Mesendoderm (in vitro differentiated cells): Measurements from ENCODE around the gene ZBTB2.
A peak's percentile ranks its signal among the peaks of the same experiment; 100 is the strongest.

ENCODE experiments used
- DNase-seq: peaks from one replicate; pipeline ENCODE4 v3.0.0; 2013
- H2AK5ac ChIP-seq: 2 replicates; pipeline ENCODE4 v1.6.1; 2013; ENCODE audit warnings: low read length, inconsistent platforms
- H2BK120ac ChIP-seq: 2 replicates; pipeline ENCODE4 v1.6.1; 2013; ENCODE audit warnings: low read depth, mild to moderate bottlenecking, low read length, moderate library complexity, mixed read lengths
- H2BK15ac ChIP-seq: replicated peaks from 2 replicates; pipeline ENCODE4 v1.6.1; 2013; ENCODE audit warnings: low read depth, mild to moderate bottlenecking, moderate library complexity
- H2BK5ac ChIP-seq: 2 replicates; pipeline ENCODE4 v1.6.1; 2013; ENCODE audit warnings: low read length, inconsistent platforms
- H3K18ac ChIP-seq: 2 replicates; pipeline ENCODE4 v1.6.1; 2013; ENCODE audit warnings: mild to moderate bottlenecking, low read length, mixed read lengths
- H3K23ac ChIP-seq: one replicate; pipeline ENCODE4 v1.6.1; 2013; ENCODE audit warnings: low read length
- H3K27ac ChIP-seq: 2 replicates; pipeline ENCODE4 v1.5.1; 2013; ENCODE audit warnings: low read depth, mild to moderate bottlenecking, inconsistent platforms, low read length, moderate library complexity
- H3K27me3 ChIP-seq: 2 replicates; pipeline ENCODE4 v1.6.1; 2013; ENCODE audit warnings: low read length, control low read depth, mild to moderate bottlenecking, inconsistent platforms; ENCODE audit not compliant: insufficient read depth, poor library complexity
- H3K36me3 ChIP-seq: 2 replicates; pipeline ENCODE4 v1.6.1; 2013; ENCODE audit warnings: low read length, inconsistent platforms; ENCODE audit not compliant: control insufficient read depth, insufficient read depth
- H3K4ac ChIP-seq: one replicate; pipeline ENCODE4 v1.6.1; 2013; ENCODE audit warnings: low read depth, mild to moderate bottlenecking, low read length, moderate library complexity
- H3K4me1 ChIP-seq: 2 replicates; pipeline ENCODE4 v1.6.1; 2013; ENCODE audit warnings: low read depth, low read length, inconsistent platforms; ENCODE audit not compliant: control insufficient read depth
- H3K4me2 ChIP-seq: 2 replicates; pipeline ENCODE4 v1.6.1; 2013; ENCODE audit warnings: low read length
- H3K4me3 ChIP-seq: 2 replicates; pipeline ENCODE4 v1.5.1; 2013; ENCODE audit warnings: mild to moderate bottlenecking, low read length
- H3K56ac ChIP-seq: one replicate; pipeline ENCODE4 v1.6.1; 2013; ENCODE audit warnings: low read length
- H3K79me1 ChIP-seq: 2 replicates; pipeline ENCODE4 v1.6.1; 2013; ENCODE audit warnings: low read length, inconsistent platforms
- H3K79me2 ChIP-seq: 2 replicates; pipeline ENCODE4 v1.6.1; 2013; ENCODE audit warnings: mild to moderate bottlenecking, low read length; ENCODE audit not compliant: control insufficient read depth, insufficient read depth
- H3K9ac ChIP-seq: 2 replicates; pipeline ENCODE4 v1.6.1; 2013; ENCODE audit warnings: low read length, inconsistent platforms
- H4K5ac ChIP-seq: one replicate; pipeline ENCODE4 v1.6.1; 2013; ENCODE audit warnings: low read length
- H4K8ac ChIP-seq: one replicate; pipeline ENCODE4 v1.6.1; 2013; ENCODE audit warnings: low read depth, mild to moderate bottlenecking, control low read depth, low read length, moderate library complexity
- WGBS: extraction: QIAGEN DNeasy Blood & Tissue Kit; methylation state at CpG from one replicate; pipeline ENCODE4 v1.1.7; 2013; ENCODE audit warnings: low lambda C conversion rate, missing lambda C conversion rate; ENCODE audit not compliant: insufficient coverage; ENCODE audit errors: extremely low coverage; 5-methylcytosine and 5-hydroxymethylcytosine counted together

Gene ZBTB2

GRCh38 chr6:151436300-151436699, 44.9 kb upstream of the ZBTB2 start:
- H4K5ac ChIP-seq = no peak overlapping the region
- H3K27me3 ChIP-seq = no peaks in the 10 kb centered on the region
- peaks cover 8% of the 10 kb centered on the region for H3K79me1 ChIP-seq
- H2AK5ac ChIP-seq = no peak overlapping the region
- no peak overlapping the region for H3K18ac ChIP-seq
- no peak overlapping the region for H2BK5ac ChIP-seq
- H2BK15ac ChIP-seq = no peak overlapping the region
- no peak overlapping the region for H3K27ac ChIP-seq
- H3K56ac ChIP-seq = no peak overlapping the region
- no peak overlapping the region for H3K4me3 ChIP-seq
- no peak overlapping the region for H4K8ac ChIP-seq
- no peak overlapping the region for H3K4me2 ChIP-seq
- peaks cover 2% of the 10 kb centered on the region for H3K79me2 ChIP-seq
- no peak overlapping the region for H3K23ac ChIP-seq
- H3K36me3 ChIP-seq = no peaks in the 10 kb centered on the region
- no peak overlapping the region for H3K9ac ChIP-seq
- H3K4ac ChIP-seq = no peak overlapping the region
- DNase-seq = no peak
- H3K4me1 ChIP-seq = no peaks in the 10 kb centered on the region
- no CpG with 5 or more reads among the region's 3 CpGs for WGBS
- no peak overlapping the region for H2BK120ac ChIP-seq

DNA sequence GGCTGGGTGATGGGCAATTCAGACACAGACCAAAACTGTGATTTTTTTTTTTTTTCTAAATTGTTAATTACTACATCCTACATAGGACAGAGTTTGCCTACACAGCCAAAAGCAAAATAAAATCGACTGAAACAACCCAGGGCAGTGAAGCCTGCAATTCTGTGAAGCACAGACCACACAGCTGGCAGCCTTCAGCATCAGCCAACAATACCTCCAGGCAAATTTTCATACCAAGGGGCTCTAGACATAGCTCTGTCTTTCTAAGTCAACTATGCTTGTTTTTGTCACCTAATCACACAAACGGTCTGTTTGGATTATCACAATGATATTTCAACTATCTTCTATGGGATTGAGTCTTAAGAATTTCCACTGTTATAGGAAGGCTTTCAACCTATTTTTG, 43.0 kb upstream of the ZBTB2 start:
- Histone ChIP-seq H3K23ac (no peak overlapping the region), H3K79me1 (peaks cover 8% of the 10 kb centered on the region), H2AK5ac (no peak overlapping the region), H3K56ac (no peak overlapping the region), H3K4me3 (no peak overlapping the region), H2BK120ac (no peak overlapping the region), H3K4me1 (no peaks in the 10 kb centered on the region), H2BK15ac (no peak overlapping the region), H3K4me2 (no peak overlapping the region), H3K18ac (no peak overlapping the region), H2BK5ac (no peak overlapping the region), H3K27me3 (no peaks in the 10 kb centered on the region), H4K5ac (no peak overlapping the region), H3K79me2 (peaks cover 2% of the 10 kb centered on the region), H4K8ac (no peak overlapping the region), H3K27ac (no peak overlapping the region), H3K9ac (no peak overlapping the region), H3K36me3 (no peaks in the 10 kb centered on the region), H3K4ac (no peak overlapping the region)
- DNase-seq = no peak
- WGBS = no CpG with 5 or more reads among the region's 2 CpGs

DNA sequence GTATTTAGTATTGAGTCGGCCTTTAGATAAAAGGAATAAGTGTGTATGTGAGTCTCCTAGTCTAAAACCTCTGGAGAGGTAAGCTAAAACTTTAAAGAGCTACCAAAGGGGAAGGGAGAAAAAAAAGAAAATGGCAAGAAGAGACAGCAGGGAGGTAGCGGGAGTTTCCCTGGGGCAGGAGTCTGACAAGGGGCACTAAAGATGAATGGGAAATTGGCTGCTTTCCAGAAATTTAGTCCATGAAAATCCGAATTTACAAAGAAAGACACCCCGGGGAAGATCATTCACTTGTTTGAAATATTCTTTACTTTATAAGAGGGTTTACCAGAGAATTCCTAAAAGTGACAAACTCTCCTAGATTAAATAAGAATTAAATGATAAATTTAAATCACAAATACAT, 41.3 kb upstream of the ZBTB2 start:
- Histone ChIP-seq H3K4me2 (no peak overlapping the region), H3K27me3 (no peaks in the 10 kb centered on the region), H2BK15ac (no peak overlapping the region), H3K4ac (no peak overlapping the region), H2BK120ac (no peak overlapping the region), H3K23ac (no peak overlapping the region), H3K79me2 (no peaks in the 10 kb centered on the region), H3K4me1 (no peaks in the 10 kb centered on the region), H3K4me3 (no peak overlapping the region), H2AK5ac (no peak overlapping the region), H2BK5ac (no peak overlapping the region), H4K5ac (no peak overlapping the region), H3K9ac (no peak overlapping the region), H3K18ac (no peak overlapping the region), H3K27ac (no peak overlapping the region), H4K8ac (no peak overlapping the region), H3K36me3 (no peaks in the 10 kb centered on the region), H3K79me1 (peaks cover 4% of the 10 kb centered on the region), H3K56ac (no peak overlapping the region)
- WGBS = no CpG with 5 or more reads among the region's 4 CpGs
- no peak for DNase-seq

DNA sequence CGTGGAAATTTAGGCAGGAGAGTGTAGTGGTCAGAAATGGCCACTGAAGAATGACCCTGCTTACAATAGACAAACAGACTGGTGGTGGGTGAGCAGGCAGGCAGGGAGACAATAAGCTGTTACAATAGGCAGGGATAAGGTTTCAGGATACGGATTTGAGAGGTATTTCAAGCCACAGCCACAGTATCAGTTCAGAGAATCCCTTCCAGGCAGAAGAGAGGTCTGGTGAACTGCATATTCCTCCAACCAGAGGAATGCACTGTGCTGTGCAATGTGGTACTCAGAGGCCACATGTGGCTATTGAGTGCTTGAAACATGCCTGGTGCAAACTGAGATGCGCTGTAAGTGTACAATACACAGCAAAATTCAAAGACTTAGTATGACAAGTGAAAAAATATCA, 40.0 kb upstream of the ZBTB2 start:
- H2BK5ac ChIP-seq = no peak overlapping the region
- no CpG with 5 or more reads among the region's 3 CpGs for WGBS
- H2AK5ac ChIP-seq = no peak overlapping the region
- H4K8ac ChIP-seq = no peak overlapping the region
- H4K5ac ChIP-seq = no peak overlapping the region
- no peak overlapping the region for H2BK120ac ChIP-seq
- no peaks in the 10 kb centered on the region for H3K27me3 ChIP-seq
- no peak overlapping the region for H3K9ac ChIP-seq
- H3K79me1 ChIP-seq = peaks cover under 1% of the 10 kb centered on the region
- H3K18ac ChIP-seq = no peak overlapping the region
- H3K79me2 ChIP-seq = no peaks in the 10 kb centered on the region
- H3K36me3 ChIP-seq = no peaks in the 10 kb centered on the region
- DNase-seq = no peak
- H3K56ac ChIP-seq = no peak overlapping the region
- no peak overlapping the region for H3K23ac ChIP-seq
- H3K4me3 ChIP-seq = no peak overlapping the region
- no peak overlapping the region for H3K27ac ChIP-seq
- H3K4me2 ChIP-seq = no peak overlapping the region
- no peak overlapping the region for H3K4ac ChIP-seq
- H3K4me1 ChIP-seq = no peaks in the 10 kb centered on the region
- no peak overlapping the region for H2BK15ac ChIP-seq

DNA sequence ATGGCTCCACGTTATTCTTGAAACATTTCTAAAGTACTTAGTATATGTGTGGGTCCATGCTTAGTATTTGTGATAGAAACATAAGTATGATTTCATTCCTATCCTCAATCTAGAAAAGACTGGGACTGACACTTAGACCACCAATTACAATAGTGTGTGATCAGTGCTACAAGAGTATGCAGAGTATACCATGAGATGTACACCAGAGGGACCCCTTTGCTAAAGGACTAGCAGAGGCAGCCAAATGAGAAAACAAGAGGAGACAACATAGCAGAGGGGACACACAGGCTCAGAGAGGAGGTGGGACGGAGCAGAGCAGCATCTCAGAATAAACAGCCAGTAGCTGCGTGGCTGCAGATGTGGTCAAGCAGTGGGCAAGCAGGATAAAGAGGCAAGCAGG, 39.5 kb upstream of the ZBTB2 start:
- H2BK120ac ChIP-seq = no peak overlapping the region
- H3K9ac ChIP-seq = no peak overlapping the region
- H3K23ac ChIP-seq = no peak overlapping the region
- H3K27me3 ChIP-seq = no peaks in the 10 kb centered on the region
- no peaks in the 10 kb centered on the region for H3K79me2 ChIP-seq
- H3K4ac ChIP-seq = no peak overlapping the region
- no peak overlapping the region for H2AK5ac ChIP-seq
- no peak overlapping the region for H4K8ac ChIP-seq
- no peak overlapping the region for H2BK15ac ChIP-seq
- H3K4me3 ChIP-seq = no peak overlapping the region
- H3K27ac ChIP-seq = no peak overlapping the region
- H2BK5ac ChIP-seq = no peak overlapping the region
- no peak overlapping the region for H3K4me2 ChIP-seq
- no peak overlapping the region for H3K18ac ChIP-seq
- H4K5ac ChIP-seq = no peak overlapping the region
- H3K36me3 ChIP-seq = no peaks in the 10 kb centered on the region
- H3K4me1 ChIP-seq = no peaks in the 10 kb centered on the region
- no peak overlapping the region for H3K56ac ChIP-seq
- no CpG with 5 or more reads among the region's 3 CpGs for WGBS
- peak; percentile 49 for DNase-seq
- no peaks in the 10 kb centered on the region for H3K79me1 ChIP-seq

DNA sequence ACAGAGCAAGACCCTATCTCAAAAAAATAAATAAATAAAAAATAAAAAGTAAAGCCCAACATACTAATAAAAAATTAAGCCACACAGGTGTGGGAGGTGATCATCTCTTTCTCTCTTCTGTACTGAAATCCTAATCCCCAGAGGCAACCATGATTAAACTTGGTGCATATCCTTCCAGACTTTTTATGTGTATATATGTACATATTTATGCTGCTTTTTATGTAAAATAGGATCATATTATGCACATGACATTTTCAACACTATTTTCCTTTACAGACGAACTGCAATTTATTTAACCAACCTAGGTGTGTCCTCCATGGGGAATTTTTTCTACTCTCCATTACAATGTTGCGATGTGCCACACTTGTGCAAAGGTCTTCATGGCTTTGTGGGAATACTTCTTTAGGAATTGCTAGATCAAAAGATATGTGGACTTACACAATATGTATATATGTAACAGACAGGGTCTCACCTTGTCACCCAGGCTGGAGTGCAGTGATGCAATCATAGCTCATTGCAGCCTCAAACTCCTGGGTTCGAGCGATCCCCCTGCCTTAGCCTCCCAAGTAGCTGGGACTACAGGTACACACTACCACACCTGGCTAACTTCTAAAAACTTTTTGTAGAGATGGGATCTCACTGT, 36.9 kb upstream of the ZBTB2 start:
- Histone ChIP-seq H3K56ac (no peak overlapping the region), H3K23ac (no peak overlapping the region), H2BK5ac (no peak overlapping the region), H3K9ac (no peak overlapping the region), H3K18ac (no peak overlapping the region), H3K4ac (no peak overlapping the region), H3K27me3 (no peaks in the 10 kb centered on the region), H2BK120ac (no peak overlapping the region), H3K79me1 (no peaks in the 10 kb centered on the region), H2BK15ac (no peak overlapping the region), H3K4me3 (no peak overlapping the region), H2AK5ac (no peak overlapping the region), H3K79me2 (no peaks in the 10 kb centered on the region), H4K5ac (no peak overlapping the region), H3K36me3 (peaks cover 2% of the 10 kb centered on the region), H3K4me2 (no peak overlapping the region), H4K8ac (no peak overlapping the region), H3K4me1 (no peaks in the 10 kb centered on the region), H3K27ac (no peak overlapping the region)
- no CpG with 5 or more reads among the region's 4 CpGs for WGBS
- DNase-seq = no peak
